Measurements from ENCODE around the gene CREBZF.
"Not testable (repeated sequence)": the region's sequence is repeated elsewhere in the genome, so short reads cannot be mapped to it uniquely, and the experiment has no call there.

Gene CREBZF

GRCh38 chr11:85627998-85628770 is 36.7 kb downstream of the CREBZF start, which contains the start of gene TMEM126B:
Gene TMEM126B, plus strand, starts transcription at chr11:85628593. Its CDS starts 15 bp downstream, at chr11:85628608.
- DNase-seq (ENCODE audit: low read depth in 1 of 2, low spot score in 1 of 2) = peak; percentile 87 to 90

GRCh38 chr11:85627332-85627997 is 37.5 kb downstream of the CREBZF start, which contains the start of gene DLG2:
Gene DLG2, minus strand, starts transcription at chr11:85627344.
- DNase-seq (ENCODE audit: low read depth in 1 of 2, low spot score in 1 of 2) = no peak

GRCh38 chr11:85626496-85626895 is 38.4 kb downstream of the CREBZF start:
- no peak for DNase-seq (ENCODE audit: low read depth in 1 of 2, low spot score in 1 of 2)

GRCh38 chr11:85620256-85620655 is 44.7 kb downstream of the CREBZF start:
- DNase-seq (ENCODE audit: low read depth in 1 of 2, low spot score in 1 of 2) = no peak

- no peak for DNase-seq (ENCODE audit: low read depth in 1 of 2, low spot score in 1 of 2)
These were observed 45.4 kb downstream of the CREBZF start for GRCh38 chr11:85619499-85619898.

GRCh38 chr11:85611643-85612042 is 53.3 kb downstream of the CREBZF start:
- DNase-seq (ENCODE audit: low read depth in 1 of 2, low spot score in 1 of 2) = not testable (repeated sequence)

Measured in stimulated activated CD4-positive, alpha-beta T cell treated with anti-CD3 and anti-CD28 coated beads, Interleukin-15, amount 100 ng/mL, for 1 hour (primary cell).